H1 (cell line): ENCODE data around the gene RNF135. TPM values are rescaled to one million over a fixed set of nuclear protein-coding genes. Genes with fewer than 3 reads are reported as not detected.

Experiments used
- ASH2L ChIP-seq: fragments of 200-600, 300-600 bp; sonication (generic); IDR thresholded peaks from one replicate; pipeline ENCODE4 v1.7.1; 2017; ENCODE audit warnings: low read length
- CTBP2 ChIP-seq: IDR thresholded peaks from 2 replicates; pipeline ENCODE4 v1.7.0; 2011; ENCODE audit warnings: borderline replicate concordance, mild to moderate bottlenecking, moderate library complexity, mixed read lengths, low read length; ENCODE audit not compliant: insufficient read depth, insufficient read length
- HDAC6 ChIP-seq: IDR thresholded peaks from one replicate; pipeline ENCODE4 v1.7.1; 2012; ENCODE audit warnings: low read depth, mild to moderate bottlenecking, inconsistent platforms, low read length, moderate library complexity
- POU5F1 ChIP-seq: IDR thresholded peaks from 2 replicates; pipeline ENCODE4 v1.6.1; 2011; ENCODE audit warnings: low read depth, mild to moderate bottlenecking, low read length, moderate library complexity
- RAD21 ChIP-seq, 2 experiments: IDR thresholded peaks in 1 of 2; conservative IDR thresholded peaks in 1 of 2; 2 replicates each; pipeline ENCODE4 v1.6.1; 2011; ENCODE audit warnings: low read depth in 2 of 2, low read length in 2 of 2, improper control_type of control experiment in 1 of 2, inconsistent platforms in 1 of 2, mild to moderate bottlenecking in 1 of 2, moderate library complexity in 1 of 2
- RXRA ChIP-seq: IDR thresholded peaks from 2 replicates; pipeline ENCODE4 v1.6.1; 2011; ENCODE audit warnings: low read depth, mild to moderate bottlenecking, low read length, moderate library complexity; ENCODE audit not compliant: insufficient read depth
- SP4 ChIP-seq: IDR thresholded peaks from 2 replicates; pipeline ENCODE4 v1.6.1; 2012; ENCODE audit warnings: low read length, inconsistent platforms
- polyA plus RNA-seq, 7 experiments: library from polyadenylated mRNA; depleted of rRNA in 3 of 7; stranded (reverse) in 5 of 7; unstranded in 2 of 7; fragments of >200 nt in 5 of 7; fragments of 200-250 nt in 2 of 7; gene quantifications; 1 replicate in 5 of 7; 2 replicates in 1 of 7; 4 replicates in 1 of 7; pipeline versions ENCODE4 v1.2.1 to v1.2.3, GENCODE V29; 2011 to 2013; ENCODE audit warnings: missing spikeins in 2 of 7, mixed read lengths in 2 of 7
- total RNA-seq: library from RNA; stranded (reverse); fragmentation: NEBNext Ultra II Directional; extraction: Animal tissue kit (Norgen Biotek cat#: 25700); gene quantifications from 2 replicates; pipeline ENCODE4 v1.2.1, GENCODE V29; 2021

RNF135 gene
- total and polyA plus RNA-seq, 2 of the 8 experiments (the other 6 are each of a cell fraction or from before 2014, with no cell fraction given), result 8.8 to 9.0 TPM

DNA sequence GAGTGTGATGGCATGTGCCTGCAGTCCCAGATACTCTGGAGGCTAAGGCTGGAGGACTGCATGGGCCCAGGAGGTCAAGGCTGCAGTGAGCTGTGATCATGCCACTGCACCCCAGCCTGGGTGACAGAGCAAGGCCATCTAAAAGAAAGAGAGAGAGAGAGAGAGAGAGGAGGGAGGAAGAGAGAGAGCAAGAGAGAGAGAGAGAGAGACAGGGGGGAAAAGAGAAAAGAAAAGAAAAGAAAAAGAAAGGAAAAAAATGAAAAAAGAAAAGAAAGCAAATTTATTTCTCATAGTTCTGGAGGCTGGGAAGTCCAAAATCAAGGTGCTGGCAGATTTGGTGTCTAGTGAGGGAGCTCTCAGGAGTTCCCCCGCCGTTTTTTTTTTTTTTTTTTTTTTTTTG is 33.3 kb downstream of the RNF135 start (continued):
- TF ChIP-seq ASH2L, result no peak
- no peak for TF ChIP-seq SP4
- TF ChIP-seq RXRA, result no peak
- TF ChIP-seq HDAC6, result no peak
- TF ChIP-seq RAD21 (IDR thresholded peaks at IDR 0.05 in 1 of 2, conservative IDR thresholded peaks at IDR 0.05 in 1 of 2; ENCODE audit: low read depth in 2 of 2, low read length in 2 of 2), result no peak
- no peak for TF ChIP-seq CTBP2
- no peak for TF ChIP-seq POU5F1
